K562 (cell line): ENCODE data around the gene NTRK2. TPM values are rescaled to one million over a fixed set of nuclear protein-coding genes. Genes with fewer than 3 reads are reported as not detected.

ENCODE experiments used
- ATAC-seq: fragments of 200-7000 bp; cut with Tn5 transposase; 3 replicates; pipeline ENCODE4 v1.9.1; 2020; ENCODE audit warnings: moderate library complexity
- BruUV-seq: library from RNA; stranded (reverse); fragments of 400-500 nt; replicated peaks from 2 replicates; lab custom pipeline; 2021; lab: Mats Ljungman, UMichigan
- CTCF ChIA-PET: fragments of 300-600 bp; formaldehyde crosslinking; extraction: SDS; loops from one replicate; lab custom pipeline; 2021; ENCODE audit warnings: low intra/inter-chr PET ratio; lab: Yijun Ruan, JAX
- POLR2A ChIA-PET: fragments of 300-600, 350-650 bp; sonication (Branson Sonifier 250); formaldehyde crosslinking; extraction: SDS; loops from one replicate; lab custom pipeline; 2021; ENCODE audit warnings: antibody characterized with exemption, inconsistent platforms; lab: Yijun Ruan, JAX
- DNase-seq, 4 experiments: peaks; one replicate each; pipeline versions ENCODE4 v3.0.0 to v3.0.0-alpha.2; 2011 to 2018; ENCODE audit warnings: low spot score in 3 of 4, mixed read lengths in 3 of 4; ENCODE audit errors: extremely low read depth in 1 of 4
- FAIRE-seq: peaks from 2 replicates; lab custom pipeline; 2011; peaks lifted over from hg19 to GRCh38; lab: Jason Lieb, UNC
- H2AFZ ChIP-seq: 2 replicates; pipeline ENCODE4 v1.6.0; 2011; ENCODE audit warnings: low read depth, low read length, control low read depth, inconsistent platforms
- H3K27ac ChIP-seq: fragments of 200-600 bp; 3 replicates; pipeline ENCODE4 v1.8.0; 2011; ENCODE audit warnings: low read depth, mild to moderate bottlenecking, control low read depth, inconsistent platforms, low read length, moderate library complexity, mixed read lengths; ENCODE audit errors: extremely low read depth
- H3K27me3 ChIP-seq, 2 experiments: fragments of 300-600 bp in 1 of 2; 2 replicates in 1 of 2; 3 replicates in 1 of 2; pipeline versions ENCODE4 v1.6.0 to v1.8.0; 2011; ENCODE audit warnings: inconsistent platforms in 2 of 2, low read length in 2 of 2, mild to moderate bottlenecking in 1 of 2, mixed read lengths in 1 of 2, moderate library complexity in 1 of 2; ENCODE audit not compliant: control insufficient read depth in 2 of 2, insufficient read depth in 2 of 2
- H3K36me3 ChIP-seq: fragments of 300-600 bp; 3 replicates; pipeline ENCODE4 v1.8.0; 2011; ENCODE audit warnings: mild to moderate bottlenecking, low read length, inconsistent platforms; ENCODE audit not compliant: control insufficient read depth, insufficient read depth
- H3K4me1 ChIP-seq, 2 experiments: fragments of 200-600 bp in 1 of 2; replicated peaks in 1 of 2; 2 replicates in 1 of 2; 3 replicates in 1 of 2; pipeline versions ENCODE4 v1.5.1 to v1.8.0; 2011; ENCODE audit warnings: inconsistent platforms in 2 of 2, low read length in 2 of 2, mild to moderate bottlenecking in 1 of 2, mixed read lengths in 1 of 2, moderate library complexity in 1 of 2; ENCODE audit not compliant: control insufficient read depth in 2 of 2, insufficient read depth in 2 of 2
- H3K4me2 ChIP-seq: 2 replicates; pipeline ENCODE4 v1.6.1; 2011; ENCODE audit warnings: low read length, control low read depth, inconsistent platforms, mixed read lengths; ENCODE audit not compliant: insufficient read depth
- H3K4me3 ChIP-seq: fragments of 200-600 bp; sonication (generic), shearing (Covaris generic); 2 replicates; pipeline ENCODE4 v1.5.1; 2016; ENCODE audit warnings: control low read depth, inconsistent platforms
- H3K79me2 ChIP-seq: fragments of 200-600 bp; 3 replicates; pipeline ENCODE4 v1.8.0; 2011; ENCODE audit warnings: low read length, inconsistent platforms; ENCODE audit not compliant: control insufficient read depth, insufficient read depth
- H3K9ac ChIP-seq, 2 experiments: 2 replicates each; pipeline versions ENCODE4 v1.6.0 to v1.6.1; 2011; ENCODE audit warnings: low read depth in 2 of 2, low read length in 2 of 2, control low read depth in 1 of 2, inconsistent platforms in 1 of 2, mild to moderate bottlenecking in 1 of 2, mixed read lengths in 1 of 2; ENCODE audit not compliant: insufficient read depth in 1 of 2
- H3K9me1 ChIP-seq: one replicate; pipeline ENCODE4 v1.6.0; 2011; ENCODE audit warnings: inconsistent platforms, mild to moderate bottlenecking, low read length, moderate library complexity; ENCODE audit not compliant: control insufficient read depth, insufficient read depth
- H3K9me3 ChIP-seq: replicated peaks from 2 replicates; pipeline ENCODE4 v1.5.1; 2011; ENCODE audit warnings: low read depth, low read length, inconsistent platforms; ENCODE audit not compliant: control insufficient read depth, insufficient read depth
- H4K20me1 ChIP-seq: replicated peaks from 2 replicates; pipeline ENCODE4 v1.6.1; 2011; ENCODE audit warnings: low read length, inconsistent platforms, mixed read lengths; ENCODE audit not compliant: control insufficient read depth, insufficient read depth
- ARNT ChIP-seq, 2 experiments: fragments of 450-650 bp; IDR thresholded peaks; 2 replicates each; pipeline ENCODE4 v1.6.1; 2016; ENCODE audit warnings: mild to moderate bottlenecking in 1 of 2
- ATF3 ChIP-seq, 2 experiments: fragments of 450-650 bp in 1 of 2; sonication (generic) in 1 of 2; formaldehyde crosslinking in 1 of 2; IDR thresholded peaks in 1 of 2; conservative IDR thresholded peaks in 1 of 2; 2 replicates each; pipeline versions ENCODE4 v1.6.1 to v1.8.1; 2016 to 2023; ENCODE audit warnings: mild to moderate bottlenecking in 2 of 2, moderate library complexity in 2 of 2, inconsistent platforms in 1 of 2, missing genetic modification reagents in 1 of 2
- FOXM1 ChIP-seq, 2 experiments: fragments of 450-650 bp in 1 of 2; sonication (generic) in 1 of 2; formaldehyde crosslinking in 1 of 2; IDR thresholded peaks; 2 replicates each; pipeline versions ENCODE4 v1.6.1 to v1.9.0; 2017 to 2022; ENCODE audit warnings: low read depth in 2 of 2, mild to moderate bottlenecking in 2 of 2, missing genetic modification reagents in 1 of 2, moderate library complexity in 1 of 2
- GTF2F1 ChIP-seq: IDR thresholded peaks from 2 replicates; pipeline ENCODE4 v1.6.1; 2011; ENCODE audit warnings: low read depth, low read length, improper control_type of control experiment
- NKRF ChIP-seq: fragments of 450-650 bp; IDR thresholded peaks from 2 replicates; pipeline ENCODE4 v1.6.1; 2016; ENCODE audit warnings: borderline replicate concordance
- OTX1 ChIP-seq: fragments of 450-650 bp; formaldehyde crosslinking; IDR thresholded peaks from 2 replicates; pipeline ENCODE4 v1.4.0; 2022; ENCODE audit warnings: mild to moderate bottlenecking
- POLR2A ChIP-seq: fragments of 450-650 bp; conservative IDR thresholded peaks from 2 replicates; pipeline ENCODE4 v1.6.1; 2016
- SREBF1 ChIP-seq: fragments of 150-350 bp; IDR thresholded peaks from 2 replicates; pipeline ENCODE4 v1.6.1; 2014; ENCODE audit warnings: antibody characterized with exemption, low read depth, low read length, borderline replicate concordance
- SRSF9 ChIP-seq: fragments of 200-400 bp; formaldehyde crosslinking; IDR thresholded peaks from 2 replicates; pipeline ENCODE4 v1.6.1; 2017; ENCODE audit warnings: low read depth, low read length, borderline replicate concordance
- TRIM25 ChIP-seq: fragments of 450-650 bp; IDR thresholded peaks from 2 replicates; pipeline ENCODE4 v1.7.0; 2016; ENCODE audit warnings: borderline replicate concordance
- ZBTB17 ChIP-seq: fragments of 450-650 bp; formaldehyde crosslinking; IDR thresholded peaks from 2 replicates; pipeline ENCODE4 v1.4.0; 2020; ENCODE audit warnings: mild to moderate bottlenecking
- ZBTB8A ChIP-seq: fragments of 450-650 bp; IDR thresholded peaks from 2 replicates; pipeline ENCODE4 v1.6.1; 2018; ENCODE audit warnings: mild to moderate bottlenecking, moderate library complexity; ENCODE audit not compliant: partially characterized antibody
- WGBS: fragments of 100-300 bp; shearing (Covaris generic); methylation state at CpG from one replicate; pipeline ENCODE4 v1.1.6; 2016; ENCODE audit warnings: low coverage, mixed read lengths; ENCODE audit not compliant: insufficient coverage; ENCODE audit errors: missing lambda C conversion rate; 5-methylcytosine and 5-hydroxymethylcytosine counted together
- in situ Hi-C: fragments of 300-500 bp; cut with MboI; formaldehyde crosslinking; loops from 4 replicates; pipeline ENCODE4 v1.15.0; 2018; ENCODE audit warnings: inconsistent platforms, mixed read lengths
- intact Hi-C: fragments of 100-400 bp; cut with micrococcal nuclease; formaldehyde crosslinking; loops from 2 replicates; pipeline ENCODE4 v1.14.2; 2022
- polyA plus RNA-seq, 8 experiments: library from polyadenylated mRNA; depleted of rRNA in 4 of 8; stranded (reverse) in 5 of 8; unstranded in 3 of 8; fragments of >200 nt; fragmentation: Nextera tagmentation in 2 of 8; fragmentation: Illumina TruSeq in 1 of 8; extraction: Ambion mirVana in 2 of 8; extraction: Trizol in 1 of 8; gene quantifications; 2 replicates each; pipeline versions ENCODE4 v1.2.1 to v1.2.3, GENCODE V29; 2011 to 2014; ENCODE audit warnings: inconsistent platforms in 1 of 8, missing spikeins in 1 of 8
- total RNA-seq, 7 experiments: library from RNA; depleted of rRNA in 6 of 7; stranded (reverse); fragments of >200 nt in 6 of 7; fragmentation: Illumina TruSeq in 2 of 7; extraction: Trizol in 2 of 7; gene quantifications; 2 replicates each; pipeline versions ENCODE4 v1.2.1 to v1.2.3, GENCODE V29; 2011 to 2021; ENCODE audit warnings: low replicate concordance in 1 of 7

NTRK2 gene
- total and polyA plus RNA-seq, 9 of the 15 experiments (the other 6 are each of a cell fraction or from before 2014, with no cell fraction given), result not detected

- no peak overlapping the region for H3K4me2 ChIP-seq
- H3K9me3 ChIP-seq, result no peaks in the 10 kb centered on the region
- no TSS peak for BruUV-seq
- WGBS, result 0% methylated on average over 5 of the region's 5 CpGs
- DNase-seq (no peak), ATAC-seq (no peak), FAIRE-seq (no peak)
- H3K36me3 ChIP-seq, result no peaks in the 10 kb centered on the region
- no peaks in the 10 kb centered on the region for H3K9me1 ChIP-seq
- no peaks in the 10 kb centered on the region for H4K20me1 ChIP-seq
- TF ChIP-seq OTX1 (no peak), NKRF (no peak), ATF3 (IDR thresholded peaks at IDR 0.05) (no peak), ATF3 (CRISPR knock-in tag; conservative IDR thresholded peaks at IDR 0.05) (no peak), SREBF1 (no peak), ARNT (IDR thresholded peaks at IDR 0.05) (no peak), SRSF9 (no peak), POLR2A (no peak), GTF2F1 (no peak), ZBTB17 (CRISPR knock-in tag) (no peak), TRIM25 (no peak), ZBTB8A (no peak), FOXM1 (IDR thresholded peaks at IDR 0.05; ENCODE audit: low read depth) (no peak), FOXM1 (CRISPR knock-in tag; IDR thresholded peaks at IDR 0.05; ENCODE audit: low read depth) (no peak)
- in situ Hi-C loops, result no loop called here
- H3K27ac ChIP-seq, result no peak overlapping the region
- no peaks in the 10 kb centered on the region for H3K79me2 ChIP-seq
- H3K4me1 ChIP-seq, result no peaks in the 10 kb centered on the region
- CTCF ChIA-PET, result no interaction called here
- no peak overlapping the region for H3K4me3 ChIP-seq
- intact Hi-C loops, result no loop called here
- H3K9ac ChIP-seq, result no peak overlapping the region
- no peaks in the 10 kb centered on the region for H3K27me3 ChIP-seq
- H2AFZ ChIP-seq, result no peak overlapping the region
- POLR2A ChIA-PET, result no interaction called here
Measured at GRCh38 chr9:84866396-84867175, 197.1 kb downstream of the NTRK2 start.
